COLO668 (cell line): ENCODE results near the gene ACY1.

Experiments
- DNase-seq: peaks from one replicate; lab custom pipeline; 2025; ENCODE audit not compliant: unreplicated experiment; lab: John Stamatoyannopoulos, UW

The ACY1 gene

GRCh38 chr3:51962854-51963530, 20.3 kb upstream of the ACY1 start:
- no peak for DNase-seq

GRCh38 chr3:51963951-51964451, 19.3 kb upstream of the ACY1 start:
- DNase-seq = peak; percentile 70

GRCh38 chr3:51964521-51964920, 18.8 kb upstream of the ACY1 start:
- DNase-seq = no peak

DNA sequence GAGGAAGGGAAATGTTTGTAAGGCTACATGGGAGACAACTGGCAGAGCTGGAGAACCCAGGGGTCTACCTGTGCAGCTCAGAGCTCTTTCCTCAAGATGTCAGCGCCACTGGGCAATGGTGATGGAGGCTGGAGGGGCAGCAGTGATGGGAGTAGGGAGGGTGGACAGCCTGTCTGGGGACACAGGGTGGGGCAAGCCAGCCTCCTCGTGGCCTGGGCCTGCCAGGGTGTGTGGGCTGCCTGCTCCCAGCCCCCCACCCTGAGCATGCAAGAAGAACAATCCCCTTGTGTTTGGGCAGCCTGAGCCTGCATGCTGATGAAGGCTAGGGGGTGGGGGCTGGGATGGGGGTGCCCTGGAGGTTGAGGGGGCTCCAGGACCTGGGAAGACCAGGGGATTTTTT, 17.3 kb upstream of the ACY1 start:
- DNase-seq = no peak

DNA sequence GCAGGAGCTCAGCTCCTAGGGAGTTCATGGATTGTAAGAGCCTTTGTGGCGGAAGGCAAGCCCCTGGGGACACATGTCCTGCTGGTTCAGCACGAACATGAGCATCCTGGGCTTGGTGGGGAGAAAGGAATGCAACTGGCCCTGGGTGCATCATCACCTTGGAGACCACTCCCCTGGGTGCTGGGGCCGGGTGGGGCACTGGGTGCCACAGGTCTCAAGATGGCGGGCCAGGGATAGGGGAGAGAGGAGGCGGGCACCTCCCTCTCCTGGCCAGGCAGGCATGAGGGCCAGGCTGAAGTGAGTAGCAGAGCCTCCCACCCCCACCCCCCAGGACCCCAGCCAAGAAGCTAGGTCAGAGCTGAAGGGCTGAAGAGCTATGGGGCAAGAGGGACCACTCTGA, 16.8 kb upstream of the ACY1 start:
- peak; percentile 18 for DNase-seq

DNA sequence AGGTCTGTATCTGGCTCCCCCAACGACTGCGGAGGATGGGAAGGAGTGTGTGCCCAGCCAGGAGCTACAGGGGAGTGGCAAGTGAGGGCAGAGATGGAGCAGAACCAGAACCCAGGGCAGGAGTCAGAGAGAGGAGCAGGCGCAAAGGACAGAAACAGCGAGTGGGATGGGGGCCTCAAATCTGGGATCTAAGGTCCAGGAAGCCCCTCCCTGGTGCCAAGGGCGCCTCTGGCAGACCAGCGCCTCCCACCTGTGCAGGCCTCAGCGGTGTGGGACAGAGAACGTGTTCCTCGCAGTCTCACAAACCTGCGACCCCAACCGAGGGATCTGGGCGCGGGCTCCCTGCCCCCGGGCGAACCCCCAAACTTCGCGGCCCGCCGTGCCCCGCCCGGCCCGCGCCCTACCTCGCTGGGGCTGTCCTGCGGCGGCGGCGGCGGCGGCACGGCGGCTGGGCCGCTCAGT, 16.4 kb upstream of the ACY1 start:
- peak; percentile 30 for DNase-seq

- DNase-seq = peak; percentile 70
Observed at GRCh38 chr3:51967384-51968169, 15.8 kb upstream of the ACY1 start, which contains the start of gene PCBP4. Gene PCBP4, minus strand, starts transcription at chr3:51967454. Its CDS starts 6,214 bp downstream, at chr3:51961240.

DNA sequence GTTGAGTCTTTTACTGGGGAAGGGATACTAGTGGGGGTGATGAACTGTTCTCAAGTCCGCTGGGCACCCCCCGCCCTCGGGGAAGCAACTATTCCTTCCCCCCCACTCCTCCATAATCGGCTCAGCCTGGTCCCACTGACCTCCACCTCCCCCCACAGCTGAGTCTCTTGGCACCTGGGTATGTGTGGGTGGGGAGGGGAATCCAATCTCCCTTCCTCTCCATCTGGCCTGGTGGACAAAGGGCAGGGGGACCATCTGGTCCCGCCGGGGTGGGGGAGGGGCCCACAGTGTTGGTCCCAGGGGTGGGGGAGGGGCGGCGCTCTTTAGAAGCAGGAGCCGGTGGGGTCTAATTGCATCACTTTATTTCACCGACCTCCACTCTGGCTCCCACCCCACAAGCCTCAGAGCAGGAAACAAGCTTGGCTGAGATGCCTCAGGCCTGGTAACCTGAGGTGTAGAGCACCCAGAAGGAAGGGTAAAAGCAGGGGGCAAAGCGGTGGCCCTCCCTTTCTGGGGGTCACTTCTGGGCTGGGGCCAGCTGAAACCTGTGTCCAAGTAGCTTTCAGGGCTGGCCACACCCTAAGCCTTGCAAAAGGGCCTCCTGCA, 15.1 kb upstream of the ACY1 start:
- DNase-seq = peak; percentile 75

GRCh38 chr3:51968883-51969678, 14.3 kb upstream of the ACY1 start:
- peak; percentile 35 for DNase-seq

- no peak for DNase-seq
Observed at GRCh38 chr3:51969841-51970240, 13.5 kb upstream of the ACY1 start.

- peak; percentile 34 for DNase-seq
Observed at GRCh38 chr3:51970606-51971300, 12.6 kb upstream of the ACY1 start.

GRCh38 chr3:51971350-51971749, 12.0 kb upstream of the ACY1 start:
- no peak for DNase-seq

DNA sequence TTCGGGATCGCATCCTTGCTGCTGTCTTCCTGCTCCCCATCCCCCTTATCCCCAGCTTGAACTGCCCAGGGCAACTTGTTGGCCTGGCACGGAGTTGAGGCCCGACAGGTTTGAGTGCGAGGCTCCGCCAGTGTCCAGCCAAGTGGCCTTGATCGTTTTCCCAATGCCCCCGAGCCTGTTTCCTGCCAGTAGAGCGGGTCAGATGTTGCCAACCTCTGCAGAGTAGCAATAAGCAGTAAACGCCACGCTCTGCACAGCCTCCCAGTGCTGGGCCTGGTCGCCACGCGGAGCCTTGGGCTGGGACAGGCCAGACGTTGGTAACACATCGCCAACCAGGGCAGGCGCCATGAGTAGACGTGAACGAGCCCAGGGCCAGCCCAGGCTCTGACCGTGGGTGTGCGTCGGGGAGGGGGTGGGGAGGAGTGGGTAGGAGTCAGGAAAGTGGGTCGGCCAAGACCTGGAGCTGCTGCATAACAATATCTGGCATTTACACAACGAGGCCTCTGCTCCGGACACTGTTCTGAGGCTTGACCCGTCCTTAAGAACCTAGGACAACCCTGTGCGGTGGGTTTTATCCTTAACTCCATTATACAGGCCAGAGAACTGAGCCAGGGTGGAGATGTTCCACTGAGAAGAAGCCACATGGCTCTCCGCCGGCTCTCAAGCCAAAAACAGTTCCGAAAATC, 8.9 kb upstream of the ACY1 start:
- peak; percentile 31 for DNase-seq

DNA sequence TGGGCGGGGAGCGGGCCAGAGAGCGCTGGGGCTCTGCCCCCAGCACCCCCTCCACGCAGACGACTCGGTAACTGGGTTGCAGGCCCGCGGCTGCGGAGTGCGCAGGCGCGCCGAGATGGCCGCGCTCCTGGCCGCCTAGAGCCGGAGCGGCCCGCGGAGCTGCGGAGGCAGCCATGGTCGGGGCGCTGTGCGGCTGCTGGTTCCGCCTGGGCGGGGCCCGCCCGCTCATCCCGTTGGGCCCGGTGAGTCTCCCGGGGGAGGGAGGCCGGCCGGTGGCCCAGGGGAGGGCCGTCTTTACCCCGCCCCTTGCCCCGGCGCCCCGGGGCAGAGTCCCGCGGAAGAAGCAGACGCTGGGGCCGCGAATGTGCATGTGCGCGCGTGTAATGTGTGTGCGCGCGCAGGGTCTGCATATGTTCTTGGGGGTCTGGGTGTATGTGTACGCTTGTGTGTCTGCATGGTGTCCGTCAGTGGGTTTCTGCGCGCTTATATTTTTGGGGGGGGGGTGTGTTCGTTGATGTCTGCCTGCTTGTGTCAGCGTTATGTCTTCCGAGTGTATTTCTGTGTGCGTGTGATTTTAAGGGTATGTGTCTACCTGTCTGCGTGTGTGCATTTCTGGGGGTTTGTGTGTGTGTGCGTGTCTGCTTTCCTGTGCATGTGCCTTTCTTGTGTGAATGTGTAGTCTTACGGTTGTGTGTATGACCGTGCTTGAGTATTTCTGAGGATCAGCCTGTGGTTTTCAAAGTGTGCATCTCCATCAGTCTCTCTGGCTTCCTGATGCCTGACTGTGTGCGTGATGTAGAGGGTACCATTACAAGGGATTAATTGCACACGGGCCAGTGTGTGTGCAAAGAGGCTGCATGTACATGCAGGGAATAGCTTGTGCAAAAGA, 8.1 kb upstream of the ACY1 start, which contains the start of gene ABHD14A:
ABHD14A (plus strand) TSS at position 102 of the 889 bp plus-strand sequence; CDS start at position 174, 72 bp downstream.
- DNase-seq = peak; percentile 69

GRCh38 chr3:51975852-51976549, 7.3 kb upstream of the ACY1 start:
- DNase-seq = peak; percentile 64

DNA sequence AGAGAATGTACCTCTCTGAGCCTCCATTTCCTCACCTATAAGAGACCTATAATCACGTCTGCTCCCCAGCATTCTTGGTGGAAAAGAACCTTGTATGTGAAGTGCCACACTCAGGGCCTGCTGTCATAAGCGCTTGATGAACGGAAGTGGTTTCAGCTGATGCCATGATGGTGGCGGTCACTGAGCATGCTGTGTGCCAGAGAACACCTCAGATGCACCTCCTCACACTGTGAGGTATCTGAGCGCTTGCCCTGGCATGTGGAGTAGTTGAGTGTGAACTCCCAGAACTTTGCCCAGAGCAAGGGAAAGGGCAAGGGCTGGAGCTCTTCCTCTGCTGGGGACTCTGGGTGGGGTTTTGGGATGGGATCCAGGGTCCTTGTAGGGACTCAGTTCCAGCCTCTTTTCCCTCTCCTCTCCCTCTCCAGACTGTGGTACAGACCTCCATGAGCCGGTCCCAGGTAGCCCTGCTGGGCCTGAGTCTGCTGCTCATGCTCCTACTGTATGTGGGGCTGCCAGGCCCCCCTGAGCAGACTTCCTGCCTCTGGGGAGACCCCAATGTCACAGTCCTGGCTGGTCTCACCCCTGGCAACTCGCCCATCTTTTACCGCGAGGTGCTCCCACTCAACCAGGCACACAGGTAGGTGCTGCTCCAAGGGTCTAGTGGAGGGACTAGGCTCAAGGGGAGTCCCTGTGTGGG, 5.7 kb upstream of the ACY1 start:
- no peak for DNase-seq

DNA sequence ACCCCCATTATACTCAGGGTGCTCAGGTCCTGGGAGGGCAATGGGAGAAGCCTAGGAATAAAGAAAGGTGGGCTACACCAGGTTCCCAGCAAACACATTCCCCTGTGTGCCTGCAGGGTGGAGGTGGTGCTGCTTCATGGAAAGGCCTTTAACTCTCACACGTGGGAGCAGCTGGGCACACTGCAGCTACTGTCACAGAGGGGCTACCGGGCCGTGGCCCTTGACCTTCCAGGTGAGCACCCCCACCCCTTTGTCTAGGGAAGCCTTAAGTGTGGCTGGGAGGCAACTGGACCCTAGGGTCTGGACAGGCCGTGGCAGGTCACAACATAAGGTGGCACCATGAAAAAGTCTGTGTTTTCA, 5.2 kb upstream of the ACY1 start:
- DNase-seq = no peak
